GM12878 (cell line): ENCODE data around the gene BRINP2. TPM values are rescaled to one million over a fixed set of nuclear protein-coding genes. Genes with fewer than 3 reads are reported as not detected.

Experiments
- ATAC-seq: fragments of 200-7000 bp; cut with Tn5 transposase; 3 replicates; pipeline ENCODE4 v1.9.1; 2020; ENCODE audit warnings: mild to moderate bottlenecking, moderate library complexity
- BruUV-seq: library from RNA; stranded (reverse); fragments of 400-500 nt; replicated peaks from 2 replicates; lab custom pipeline; 2021; lab: Mats Ljungman, UMichigan
- CTCF ChIA-PET: fragments of 300-600 bp; sonication (Branson Sonifier 250); formaldehyde crosslinking; extraction: SDS; loops from one replicate; lab custom pipeline; 2021; ENCODE audit warnings: inconsistent platforms; lab: Yijun Ruan, JAX
- POLR2A ChIA-PET: fragments of 350-600 bp; formaldehyde crosslinking; extraction: SDS; loops from one replicate; lab custom pipeline; 2021; ENCODE audit warnings: inconsistent platforms; lab: Charles Lee
- RAD21 ChIA-PET: fragments of 300-600 bp; sonication (Branson Sonifier 250); formaldehyde crosslinking; loops from one replicate; lab custom pipeline; 2023; ENCODE audit warnings: antibody characterized with exemption; ENCODE audit not compliant: unreplicated experiment; lab: Charles Lee
- SMC1A ChIA-PET: fragments of 300-600 bp; sonication (Branson Sonifier 250); formaldehyde crosslinking; loops from one replicate; lab custom pipeline; 2023; ENCODE audit not compliant: unreplicated experiment, uncharacterized antibody; lab: Charles Lee
- DNase-seq: peaks from one replicate; pipeline ENCODE4 v3.0.0-alpha.2; 2011; ENCODE audit warnings: low read depth, low spot score
- FAIRE-seq: peaks from 3 replicates; lab custom pipeline; 2011; peaks lifted over from hg19 to GRCh38; lab: Jason Lieb, UNC
- H2AFZ ChIP-seq: 2 replicates; pipeline ENCODE4 v1.6.0; 2011; ENCODE audit warnings: low read depth, low read length, control low read depth; ENCODE audit not compliant: control insufficient read depth
- H3K27ac ChIP-seq: 2 replicates; pipeline ENCODE4 v1.5.1; 2011; ENCODE audit warnings: control low read depth; ENCODE audit not compliant: control insufficient read depth, insufficient read depth
- H3K27me3 ChIP-seq, 2 experiments: replicated peaks in 1 of 2; 2 replicates each; pipeline versions ENCODE4 v1.6.0 to v1.6.1; 2011; ENCODE audit warnings: low read length in 1 of 2; ENCODE audit not compliant: control insufficient read depth in 2 of 2, insufficient read depth in 2 of 2
- H3K36me3 ChIP-seq, 2 experiments: 2 replicates each; pipeline ENCODE4 v1.5.1; 2011; ENCODE audit warnings: low read length in 1 of 2; ENCODE audit not compliant: control insufficient read depth in 2 of 2, insufficient read depth in 2 of 2
- H3K4me1 ChIP-seq: 2 replicates; pipeline ENCODE4 v1.6.1; 2011; ENCODE audit warnings: mild to moderate bottlenecking, low read length, moderate library complexity, mixed read lengths; ENCODE audit not compliant: control insufficient read depth, insufficient read depth
- H3K4me2 ChIP-seq: 2 replicates; pipeline ENCODE4 v1.6.0; 2011; ENCODE audit warnings: control low read depth; ENCODE audit not compliant: control insufficient read depth, insufficient read depth
- H3K4me3 ChIP-seq: fragments of 200-600 bp; sonication (generic); 2 replicates; pipeline ENCODE4 v1.5.1; 2016
- H3K79me2 ChIP-seq: 2 replicates; pipeline ENCODE4 v1.6.0; 2011; ENCODE audit warnings: low read length; ENCODE audit not compliant: control insufficient read depth, insufficient read depth
- H3K9ac ChIP-seq: 2 replicates; pipeline ENCODE4 v1.8.0; 2011; ENCODE audit warnings: low read length, control low read depth, mixed read lengths; ENCODE audit not compliant: control insufficient read depth, insufficient read depth
- H3K9me3 ChIP-seq: replicated peaks from 3 replicates; pipeline ENCODE4 v1.5.1; 2011; ENCODE audit warnings: mild to moderate bottlenecking, low read length; ENCODE audit not compliant: control insufficient read depth, insufficient read depth
- H4K20me1 ChIP-seq: 2 replicates; pipeline ENCODE4 v1.6.0; 2011; ENCODE audit not compliant: control insufficient read depth, insufficient read depth
- CEBPZ ChIP-seq: fragments of 150-350 bp; IDR thresholded peaks from 2 replicates; pipeline ENCODE4 v1.6.1; 2016; ENCODE audit warnings: low read depth, low read length
- EZH2 ChIP-seq: IDR thresholded peaks from 2 replicates; pipeline ENCODE4 v1.6.1; 2012; ENCODE audit warnings: low read depth, mild to moderate bottlenecking, control low read depth, inconsistent platforms, low read length, borderline replicate concordance; ENCODE audit not compliant: control insufficient read depth
- FOXK2 ChIP-seq: fragments of 450-650 bp; IDR thresholded peaks from 2 replicates; pipeline ENCODE4 v1.6.1; 2017; ENCODE audit warnings: mild to moderate bottlenecking, moderate library complexity
- GATAD2B ChIP-seq: fragments of 450-650 bp; conservative IDR thresholded peaks from 2 replicates; pipeline ENCODE4 v1.6.1; 2017; ENCODE audit warnings: low read depth, mild to moderate bottlenecking, moderate library complexity
- IKZF1 ChIP-seq: fragments of 450-650 bp; conservative IDR thresholded peaks from 2 replicates; pipeline ENCODE4 v1.6.1; 2017; ENCODE audit warnings: antibody characterized with exemption, mild to moderate bottlenecking
- IRF4 ChIP-seq: IDR thresholded peaks from 2 replicates; pipeline ENCODE4 v1.6.1; 2011; ENCODE audit warnings: low read depth, low read length
- KAT2A ChIP-seq: conservative IDR thresholded peaks from 2 replicates; pipeline ENCODE4 v1.6.1; 2011; ENCODE audit warnings: low read depth, low read length; ENCODE audit not compliant: control insufficient read depth
- MXI1 ChIP-seq: fragments of 150-350 bp; IDR thresholded peaks from 2 replicates; pipeline ENCODE4 v1.6.1; 2011; ENCODE audit warnings: low read depth, mild to moderate bottlenecking, inconsistent platforms, low read length, improper control_type of control experiment
- MYB ChIP-seq: fragments of 150-350 bp; IDR thresholded peaks from 2 replicates; pipeline ENCODE4 v1.6.1; 2014; ENCODE audit warnings: mild to moderate bottlenecking, low read depth, low read length, borderline replicate concordance
- NR2C1 ChIP-seq: fragments of 450-650 bp; IDR thresholded peaks from 2 replicates; pipeline ENCODE4 v1.6.1; 2017; ENCODE audit warnings: antibody characterized with exemption, mild to moderate bottlenecking, moderate library complexity
- SP1 ChIP-seq: IDR thresholded peaks from one replicate; pipeline ENCODE4 v1.6.1; 2011; ENCODE audit warnings: low read depth, low read length
- SREBF1 ChIP-seq: IDR thresholded peaks from 2 replicates; pipeline ENCODE4 v1.6.1; 2012; ENCODE audit warnings: mild to moderate bottlenecking, low read length
- ZZZ3 ChIP-seq: IDR thresholded peaks from 2 replicates; pipeline ENCODE4 v1.6.1; 2011; ENCODE audit warnings: low read depth; ENCODE audit not compliant: control insufficient read depth, insufficient read length
- WGBS: methylation state at CpG from one replicate; pipeline ENCODE4 v1.1.6; 2016; ENCODE audit warnings: low lambda C conversion rate; ENCODE audit not compliant: insufficient replicate concordance, insufficient coverage; ENCODE audit errors: missing lambda C conversion rate; 5-methylcytosine and 5-hydroxymethylcytosine counted together
- in situ Hi-C: fragments of 300-500 bp; cut with MboI; formaldehyde crosslinking; loops from 9 replicates; pipeline ENCODE4 v1.14.3; 2018; ENCODE audit warnings: mixed read lengths
- intact Hi-C: fragments of 100-400 bp; cut with micrococcal nuclease; formaldehyde crosslinking; loops from one replicate; pipeline ENCODE4 v1.14.2; 2022; ENCODE audit not compliant: unreplicated experiment
- polyA plus RNA-seq, 11 experiments: library from polyadenylated mRNA; depleted of rRNA in 4 of 11; unstranded in 6 of 11; stranded (reverse) in 5 of 11; fragments of >200 nt; fragmentation: Nextera tagmentation in 4 of 11; fragmentation: Illumina TruSeq in 1 of 11; extraction: Ambion mirVana in 4 of 11; extraction: Trizol in 1 of 11; gene quantifications; 1 replicate in 1 of 11; 2 replicates in 10 of 11; pipeline versions ENCODE4 v1.2.1 to v1.2.3, GENCODE V29; 2011 to 2016; ENCODE audit warnings: inconsistent platforms in 2 of 11, missing spikeins in 2 of 11, low read depth in 1 of 11
- total RNA-seq, 4 experiments: library from RNA; depleted of rRNA in 3 of 4; stranded (reverse); fragments of >200 nt in 3 of 4; fragmentation: Illumina TruSeq in 1 of 4; extraction: Trizol in 1 of 4; gene quantifications; 2 replicates each; pipeline versions ENCODE4 v1.2.1 to v1.2.3, GENCODE V29; 2013 to 2021
- TF ChIP-seq, protein P1 (sequence below): fragments of 450-650 bp; IDR thresholded peaks from 2 replicates; pipeline ENCODE4 v1.6.1; 2017; ENCODE audit warnings: antibody characterized with exemption, mild to moderate bottlenecking, moderate library complexity

Gene BRINP2
- total and polyA plus RNA-seq, 10 of the 15 experiments (the other 5 are each of a cell fraction or from before 2014, with no cell fraction given), result 0.03 TPM; not detected in 9

- TF ChIP-seq, protein P1, sequence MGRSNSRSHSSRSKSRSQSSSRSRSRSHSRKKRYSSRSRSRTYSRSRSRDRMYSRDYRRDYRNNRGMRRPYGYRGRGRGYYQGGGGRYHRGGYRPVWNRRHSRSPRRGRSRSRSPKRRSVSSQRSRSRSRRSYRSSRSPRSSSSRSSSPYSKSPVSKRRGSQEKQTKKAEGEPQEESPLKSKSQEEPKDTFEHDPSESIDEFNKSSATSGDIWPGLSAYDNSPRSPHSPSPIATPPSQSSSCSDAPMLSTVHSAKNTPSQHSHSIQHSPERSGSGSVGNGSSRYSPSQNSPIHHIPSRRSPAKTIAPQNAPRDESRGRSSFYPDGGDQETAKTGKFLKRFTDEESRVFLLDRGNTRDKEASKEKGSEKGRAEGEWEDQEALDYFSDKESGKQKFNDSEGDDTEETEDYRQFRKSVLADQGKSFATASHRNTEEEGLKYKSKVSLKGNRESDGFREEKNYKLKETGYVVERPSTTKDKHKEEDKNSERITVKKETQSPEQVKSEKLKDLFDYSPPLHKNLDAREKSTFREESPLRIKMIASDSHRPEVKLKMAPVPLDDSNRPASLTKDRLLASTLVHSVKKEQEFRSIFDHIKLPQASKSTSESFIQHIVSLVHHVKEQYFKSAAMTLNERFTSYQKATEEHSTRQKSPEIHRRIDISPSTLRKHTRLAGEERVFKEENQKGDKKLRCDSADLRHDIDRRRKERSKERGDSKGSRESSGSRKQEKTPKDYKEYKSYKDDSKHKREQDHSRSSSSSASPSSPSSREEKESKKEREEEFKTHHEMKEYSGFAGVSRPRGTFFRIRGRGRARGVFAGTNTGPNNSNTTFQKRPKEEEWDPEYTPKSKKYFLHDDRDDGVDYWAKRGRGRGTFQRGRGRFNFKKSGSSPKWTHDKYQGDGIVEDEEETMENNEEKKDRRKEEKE, result no peak
Observed at GRCh38 chr1:177211231-177211630, 40.5 kb downstream of the BRINP2 start (continued).

DNA sequence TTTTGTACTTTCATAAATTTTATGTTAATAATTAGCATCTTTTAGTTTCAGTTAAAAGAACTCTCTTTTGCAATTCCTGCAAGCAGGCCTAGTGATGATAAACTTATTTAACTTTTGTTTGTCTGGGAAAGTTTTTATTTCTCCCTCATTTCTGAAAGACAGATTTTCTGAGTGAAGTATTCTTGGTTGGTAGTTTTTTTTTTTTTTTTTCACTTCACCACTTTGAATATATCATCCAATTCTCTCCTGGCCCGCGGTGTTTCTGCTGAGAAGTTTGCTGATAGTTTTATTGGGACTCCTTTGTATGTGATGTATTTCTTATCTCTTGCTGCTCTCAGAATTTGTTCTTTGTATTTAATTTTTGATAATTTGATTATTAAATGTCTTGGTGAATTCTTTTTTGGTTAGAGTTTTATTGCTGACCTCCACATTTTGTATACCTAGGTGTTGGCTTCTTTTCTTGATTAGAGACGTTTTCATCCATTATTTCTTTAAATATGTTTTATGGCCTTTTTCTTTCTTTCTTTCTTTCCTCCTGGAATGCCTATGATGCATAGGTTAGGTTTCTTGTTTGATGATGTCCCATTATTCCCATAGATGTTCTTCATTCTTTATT lies 45.9 kb downstream of the BRINP2 start:
- no peak for FAIRE-seq
- ChIA-PET SMC1A (no interaction called here), POLR2A (no interaction called here), CTCF (no interaction called here), RAD21 (no interaction called here)
- in situ Hi-C loops (no loop called here), intact Hi-C loops (no loop called here)
- BruUV-seq, result no TSS peak
- ATAC-seq, result no peak
- no peaks in the 10 kb centered on the region for H3K36me3 ChIP-seq
- no peak overlapping the region for H3K9ac ChIP-seq
- no peak for TF ChIP-seq IKZF1
- no peak for TF ChIP-seq ZZZ3
- TF ChIP-seq KAT2A, result no peak
- no peak for TF ChIP-seq SREBF1
- TF ChIP-seq CEBPZ, result no peak
- no peak for TF ChIP-seq MXI1
- no peak for TF ChIP-seq GATAD2B
- no peak for TF ChIP-seq EZH2
- no peak for TF ChIP-seq SP1
- TF ChIP-seq NR2C1, result no peak
- no peak for TF ChIP-seq IRF4
- no peak for TF ChIP-seq MYB
- TF ChIP-seq FOXK2, result no peak
- H3K27me3 ChIP-seq, result 0 out of 4 replicates have a peak, but pooled peaks cover 0 to under 1% of the 10 kb centered on the region in 2 experiments
- no peak overlapping the region for H3K4me3 ChIP-seq
- no peak overlapping the region for H2AFZ ChIP-seq
- WGBS, result 6% methylated on average over 1 of the region's 3 CpGs
- H3K79me2 ChIP-seq, result no peaks in the 10 kb centered on the region
- H3K4me2 ChIP-seq, result no peak overlapping the region
- no peaks in the 10 kb centered on the region for H4K20me1 ChIP-seq
- H3K4me1 ChIP-seq, result no peaks in the 10 kb centered on the region
- H3K9me3 ChIP-seq, result no peaks in the 10 kb centered on the region
- DNase-seq, result no peak
- no peak overlapping the region for H3K27ac ChIP-seq
